Measurements from ENCODE around the gene TRABD2B.

DNA sequence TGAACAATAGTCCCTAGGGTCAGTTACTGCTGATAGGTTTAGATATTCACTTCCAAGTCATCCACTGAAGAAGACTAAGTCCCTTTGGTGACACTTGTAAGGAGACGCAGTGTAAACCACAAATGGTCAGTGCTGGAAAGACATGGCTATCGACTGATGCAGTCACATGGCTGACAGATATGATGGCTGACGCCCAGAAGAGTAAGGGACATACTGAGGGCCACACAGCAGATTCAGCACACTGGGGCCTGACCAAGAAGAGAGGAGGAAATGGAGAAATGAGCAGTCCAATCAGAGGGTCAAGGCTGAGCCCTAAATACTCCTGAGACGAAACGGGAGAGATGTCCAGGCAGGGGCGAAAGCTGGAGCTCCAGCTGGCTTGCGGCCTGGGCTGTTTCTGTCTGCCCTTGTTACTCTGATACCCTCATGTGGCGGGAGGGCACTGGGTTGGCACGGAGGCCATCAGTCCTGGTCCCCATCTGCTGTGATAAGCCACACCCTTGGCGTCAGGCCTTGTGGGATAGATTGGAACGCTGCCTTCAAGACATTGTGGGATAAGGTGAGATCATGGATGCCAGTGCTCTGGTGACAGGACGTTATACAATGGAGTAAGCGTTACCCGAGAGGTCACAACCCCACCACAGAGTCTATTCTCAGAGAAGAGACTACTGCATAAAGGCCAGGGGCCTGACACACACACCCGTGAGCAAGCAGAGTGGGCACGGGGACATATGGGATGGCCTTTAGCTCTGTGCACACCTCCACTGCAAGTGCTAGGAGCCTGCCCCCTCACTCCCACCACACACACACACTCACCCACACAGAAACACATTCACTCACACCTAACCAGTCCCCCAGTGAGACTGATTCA is 158.4 kb downstream of the TRABD2B start:
- TF ChIP-seq, protein P1, sequence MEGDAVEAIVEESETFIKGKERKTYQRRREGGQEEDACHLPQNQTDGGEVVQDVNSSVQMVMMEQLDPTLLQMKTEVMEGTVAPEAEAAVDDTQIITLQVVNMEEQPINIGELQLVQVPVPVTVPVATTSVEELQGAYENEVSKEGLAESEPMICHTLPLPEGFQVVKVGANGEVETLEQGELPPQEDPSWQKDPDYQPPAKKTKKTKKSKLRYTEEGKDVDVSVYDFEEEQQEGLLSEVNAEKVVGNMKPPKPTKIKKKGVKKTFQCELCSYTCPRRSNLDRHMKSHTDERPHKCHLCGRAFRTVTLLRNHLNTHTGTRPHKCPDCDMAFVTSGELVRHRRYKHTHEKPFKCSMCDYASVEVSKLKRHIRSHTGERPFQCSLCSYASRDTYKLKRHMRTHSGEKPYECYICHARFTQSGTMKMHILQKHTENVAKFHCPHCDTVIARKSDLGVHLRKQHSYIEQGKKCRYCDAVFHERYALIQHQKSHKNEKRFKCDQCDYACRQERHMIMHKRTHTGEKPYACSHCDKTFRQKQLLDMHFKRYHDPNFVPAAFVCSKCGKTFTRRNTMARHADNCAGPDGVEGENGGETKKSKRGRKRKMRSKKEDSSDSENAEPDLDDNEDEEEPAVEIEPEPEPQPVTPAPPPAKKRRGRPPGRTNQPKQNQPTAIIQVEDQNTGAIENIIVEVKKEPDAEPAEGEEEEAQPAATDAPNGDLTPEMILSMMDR (IDR thresholded peaks at IDR 0.05), result no peak
- no peak for TF ChIP-seq POLR2A (IDR thresholded peaks at IDR 0.05)
- no peak for TF ChIP-seq POLR2AphosphoS5 (IDR thresholded peaks at IDR 0.05)
- TF ChIP-seq EP300 (IDR thresholded peaks at IDR 0.05), result no peak

Measured in upper lobe of left lung (tissue), 4 donors.